Spleen (tissue), 11 donors: ENCODE measurements around the gene TSKU. TPM values are rescaled to one million over a fixed set of nuclear protein-coding genes. Genes with fewer than 3 reads are reported as not detected.
A peak's percentile ranks its signal among the peaks of the same experiment; 100 is the strongest.

ENCODE experiments used
- DNase-seq: peaks from one replicate; pipeline ENCODE4 v3.0.0-alpha.2; 2020
- H3K27ac ChIP-seq, 8 donors: fragments of 200-600 bp; sonication (generic) in 7 of 8; 1 replicate in 4 of 8; 2 replicates in 4 of 8; pipeline versions ENCODE4 v1.5.0 to v1.8.0; 2016 to 2021; ENCODE audit warnings: inconsistent platforms in 4 of 8, mild to moderate bottlenecking in 4 of 8, moderate library complexity in 1 of 8
- H3K27me3 ChIP-seq, 7 donors: fragments of 200-600 bp; sonication (generic) in 6 of 7; replicated peaks in 1 of 7; 1 replicate in 4 of 7; 2 replicates in 3 of 7; pipeline versions ENCODE4 v1.5.0 to v1.8.0; 2016 to 2021; ENCODE audit warnings: inconsistent platforms in 3 of 7, mild to moderate bottlenecking in 1 of 7
- H3K36me3 ChIP-seq, 6 donors: fragments of 200-600 bp; sonication (generic) in 5 of 6; 1 replicate in 4 of 6; 2 replicates in 2 of 6; pipeline versions ENCODE4 v1.5.0 to v1.8.0; 2016 to 2021; ENCODE audit warnings: inconsistent platforms in 2 of 6
- H3K4me1 ChIP-seq, 6 donors: fragments of 200-600 bp; sonication (generic) in 5 of 6; 1 replicate in 3 of 6; 2 replicates in 3 of 6; pipeline versions ENCODE4 v1.5.0 to v1.8.0; 2016 to 2021; ENCODE audit warnings: inconsistent platforms in 3 of 6
- H3K4me3 ChIP-seq, 8 donors: fragments of 200-600 bp; sonication (generic) in 7 of 8; 1 replicate in 4 of 8; 2 replicates in 4 of 8; pipeline versions ENCODE4 v1.5.0 to v1.8.0; 2016 to 2021; ENCODE audit warnings: inconsistent platforms in 4 of 8, mild to moderate bottlenecking in 4 of 8, moderate library complexity in 2 of 8
- H3K9me3 ChIP-seq, 8 donors: fragments of 200-600 bp; sonication (generic) in 7 of 8; 1 replicate in 4 of 8; 2 replicates in 4 of 8; pipeline versions ENCODE4 v1.5.0 to v1.8.0; 2016 to 2021; ENCODE audit warnings: inconsistent platforms in 4 of 8
- POLR2A ChIP-seq, 3 donors: fragments of 450-650 bp; IDR thresholded peaks; one replicate each; pipeline ENCODE4 v1.5.1; 2017; ENCODE audit warnings: antibody characterized with exemption in 3 of 3, mild to moderate bottlenecking in 1 of 3
- POLR2AphosphoS5 ChIP-seq, 3 donors: sonication (generic); formaldehyde crosslinking; IDR thresholded peaks; one replicate each; pipeline ENCODE4 v1.5.1; 2017; ENCODE audit warnings: antibody characterized with exemption in 3 of 3
- WGBS, 5 donors: extraction: QIAGEN DNeasy Blood & Tissue Kit in 3 of 5; methylation state at CpG; one replicate each; pipeline versions ENCODE4 v1.1.5 to v1.1.7; 2013 to 2018; 5-methylcytosine and 5-hydroxymethylcytosine counted together
- intact Hi-C: fragments of 100-400 bp; cut with DNase I; formaldehyde crosslinking; loops from one replicate; pipeline ENCODE4 v1.15.0; 2023; ENCODE audit warnings: low total_unique reads
- polyA plus RNA-seq, 3 donors: library from polyadenylated mRNA; stranded (reverse); fragments of 200-250 nt; gene quantifications; one replicate each; pipeline ENCODE4 v1.2.1, GENCODE V29; 2013
- total RNA-seq, 7 donors: library from RNA; depleted of rRNA in 3 of 7; stranded (reverse); fragments of >200 nt in 3 of 7; fragmentation: NEBNext Ultra II Directional in 4 of 7; extraction: Animal tissue kit (Norgen Biotek cat#: 25700) in 4 of 7; gene quantifications; one replicate each; pipeline versions ENCODE4 v1.1.0 to v1.2.1, GENCODE V29; 2016 to 2021
- TF ChIP-seq, protein P1 (sequence below), 11 experiments: fragments of 200-600 bp in 7 of 11; fragments of 450-650 bp in 4 of 11; sonication (generic) in 4 of 11; IDR thresholded peaks in 8 of 11; conservative IDR thresholded peaks in 3 of 11; 1 replicate in 7 of 11; 2 replicates in 4 of 11; pipeline versions ENCODE4 v1.4.0 to v1.8.0; 2016 to 2021; ENCODE audit warnings: antibody characterized with exemption in 11 of 11, inconsistent platforms in 4 of 11, mild to moderate bottlenecking in 1 of 11
- donor health status: healthy with polysubstance abuse.
- donor health status: DM: no; HTN: no; CAD: no; lungs with moderate emphysema.
- donor health status: DM: no; HTN: no; CAD: no.
- donor health status: Bipolar disorder and iron deficiency.
- donor health status: healthy.
- donor health status: DM: no; HTN: no; CAD: no.
- donor health status: DM: yes; HTN: yes; CAD: no.

The TSKU gene
- total and polyA plus RNA-seq, 10 donors: 1.1 to 18.6 (median 11.4) TPM

DNA sequence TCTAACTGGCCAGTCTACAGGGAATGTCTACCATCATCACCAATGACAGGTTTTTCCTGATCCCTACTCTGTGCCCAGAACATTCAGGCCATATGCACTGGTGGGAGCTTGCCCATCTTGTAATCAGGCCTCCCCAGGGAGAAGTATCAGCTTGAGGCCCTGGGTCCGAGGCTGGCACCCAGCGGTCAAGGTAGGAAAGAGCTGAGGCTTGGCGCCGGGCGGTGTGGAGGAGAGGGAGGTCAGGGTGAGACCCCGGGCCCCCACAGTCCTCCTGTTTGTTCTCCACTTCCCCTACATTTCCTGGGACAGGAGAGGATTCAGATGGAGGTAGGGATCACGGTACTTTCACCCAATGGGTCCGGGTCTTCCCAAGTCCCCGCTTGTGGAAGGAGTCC is 15.5 kb downstream of the TSKU start:
- H3K4me3 ChIP-seq: peak overlapping the region in 5 of 8 donors; percentile 26 to 64 (median 33)
- TF ChIP-seq, protein P1, sequence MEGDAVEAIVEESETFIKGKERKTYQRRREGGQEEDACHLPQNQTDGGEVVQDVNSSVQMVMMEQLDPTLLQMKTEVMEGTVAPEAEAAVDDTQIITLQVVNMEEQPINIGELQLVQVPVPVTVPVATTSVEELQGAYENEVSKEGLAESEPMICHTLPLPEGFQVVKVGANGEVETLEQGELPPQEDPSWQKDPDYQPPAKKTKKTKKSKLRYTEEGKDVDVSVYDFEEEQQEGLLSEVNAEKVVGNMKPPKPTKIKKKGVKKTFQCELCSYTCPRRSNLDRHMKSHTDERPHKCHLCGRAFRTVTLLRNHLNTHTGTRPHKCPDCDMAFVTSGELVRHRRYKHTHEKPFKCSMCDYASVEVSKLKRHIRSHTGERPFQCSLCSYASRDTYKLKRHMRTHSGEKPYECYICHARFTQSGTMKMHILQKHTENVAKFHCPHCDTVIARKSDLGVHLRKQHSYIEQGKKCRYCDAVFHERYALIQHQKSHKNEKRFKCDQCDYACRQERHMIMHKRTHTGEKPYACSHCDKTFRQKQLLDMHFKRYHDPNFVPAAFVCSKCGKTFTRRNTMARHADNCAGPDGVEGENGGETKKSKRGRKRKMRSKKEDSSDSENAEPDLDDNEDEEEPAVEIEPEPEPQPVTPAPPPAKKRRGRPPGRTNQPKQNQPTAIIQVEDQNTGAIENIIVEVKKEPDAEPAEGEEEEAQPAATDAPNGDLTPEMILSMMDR (IDR thresholded peaks at IDR 0.05 in 8 of 11, conservative IDR thresholded peaks at IDR 0.05 in 3 of 11): no peak
- no peak for TF ChIP-seq POLR2A (IDR thresholded peaks at IDR 0.05)
- TF ChIP-seq POLR2AphosphoS5 (IDR thresholded peaks at IDR 0.05): no peak
- intact Hi-C loops: loop anchor here (2.0 kb wide), 1 partner anchor 64 kb away; no protein-coding TSS in a partner anchor
- DNase-seq: peak; percentile 74
- H3K9me3 ChIP-seq: no peaks in the 10 kb centered on the region
- peaks cover 0 to 6% (median 0%) of the 10 kb centered on the region in 7 donors for H3K27me3 ChIP-seq
- H3K36me3 ChIP-seq: peaks cover 0 to 15% (median 3%) of the 10 kb centered on the region in 6 donors
- WGBS, 5 donors: 64 to 80% (median 70%) methylated on average over 9 of the region's 9 CpGs
- peaks cover 9 to 30% (median 16%) of the 10 kb centered on the region in 6 donors for H3K4me1 ChIP-seq
- H3K27ac ChIP-seq: peak overlapping the region in 6 of 8 donors; percentile 29 to 70 (median 64)

DNA sequence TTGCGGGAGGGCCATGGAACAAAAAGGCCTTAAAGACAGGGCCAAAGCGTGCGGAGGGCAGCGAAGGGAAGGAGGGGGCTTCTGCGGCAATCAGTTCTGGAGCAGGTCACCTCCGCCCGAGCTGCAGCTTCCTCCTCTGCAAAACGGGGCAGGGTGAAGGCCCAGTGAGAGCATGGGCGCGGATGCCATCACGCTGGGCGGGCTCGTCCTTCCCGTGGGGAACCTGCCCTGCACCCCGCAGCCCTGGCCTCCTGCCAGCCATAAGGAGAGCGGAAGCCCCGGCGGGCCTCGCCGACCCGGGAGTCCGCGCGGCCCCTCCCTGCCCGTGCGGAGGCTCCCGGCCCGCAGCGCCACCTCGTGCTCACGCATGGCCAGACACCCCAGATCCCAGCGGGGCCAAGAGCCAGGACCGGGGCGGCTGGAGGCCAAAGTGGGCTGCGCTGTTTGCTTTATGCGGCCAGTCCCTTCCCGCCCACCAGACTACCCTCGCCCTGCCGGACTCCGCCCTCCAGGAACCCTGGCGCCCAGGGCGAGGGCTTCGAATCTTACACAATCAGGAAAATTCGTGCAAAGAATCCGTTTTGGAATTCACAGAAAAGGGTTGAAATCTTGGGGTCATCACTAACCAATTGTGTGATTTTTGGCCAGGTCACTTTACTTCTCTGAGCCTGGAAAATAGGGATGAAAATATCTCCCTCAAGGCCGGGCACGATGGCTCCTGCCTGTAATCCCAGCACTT is 16.1 kb downstream of the TSKU start:
- no peak for TF ChIP-seq POLR2A (IDR thresholded peaks at IDR 0.05)
- peak; percentile 78 to 91 (median 84) for TF ChIP-seq POLR2AphosphoS5 (IDR thresholded peaks at IDR 0.05)
- TF ChIP-seq, protein P1 (IDR thresholded peaks at IDR 0.05 in 8 of 11, conservative IDR thresholded peaks at IDR 0.05 in 3 of 11): peak; percentile 80 to 97 (median 94)
- peak overlapping the region in 6 of 8 donors; percentile 26 to 64 (median 31) for H3K4me3 ChIP-seq
- H3K27ac ChIP-seq: peak overlapping the region in 6 of 8 donors; percentile 29 to 70 (median 64)
- DNase-seq: peak; percentile 95
- intact Hi-C loops: loop anchor here (2.0 kb wide), 1 partner anchor 64 kb away; no protein-coding TSS in a partner anchor
- peaks cover 0 to 12% (median 0%) of the 10 kb centered on the region in 7 donors for H3K27me3 ChIP-seq
- peaks cover 0 to 15% (median 3%) of the 10 kb centered on the region in 6 donors for H3K36me3 ChIP-seq
- peaks cover 9 to 25% (median 16%) of the 10 kb centered on the region in 6 donors for H3K4me1 ChIP-seq
- H3K9me3 ChIP-seq: no peaks in the 10 kb centered on the region
- 6 to 9% (median 6%) methylated on average over 43 to 47 of the region's 47 CpGs for WGBS, 5 donors

DNA sequence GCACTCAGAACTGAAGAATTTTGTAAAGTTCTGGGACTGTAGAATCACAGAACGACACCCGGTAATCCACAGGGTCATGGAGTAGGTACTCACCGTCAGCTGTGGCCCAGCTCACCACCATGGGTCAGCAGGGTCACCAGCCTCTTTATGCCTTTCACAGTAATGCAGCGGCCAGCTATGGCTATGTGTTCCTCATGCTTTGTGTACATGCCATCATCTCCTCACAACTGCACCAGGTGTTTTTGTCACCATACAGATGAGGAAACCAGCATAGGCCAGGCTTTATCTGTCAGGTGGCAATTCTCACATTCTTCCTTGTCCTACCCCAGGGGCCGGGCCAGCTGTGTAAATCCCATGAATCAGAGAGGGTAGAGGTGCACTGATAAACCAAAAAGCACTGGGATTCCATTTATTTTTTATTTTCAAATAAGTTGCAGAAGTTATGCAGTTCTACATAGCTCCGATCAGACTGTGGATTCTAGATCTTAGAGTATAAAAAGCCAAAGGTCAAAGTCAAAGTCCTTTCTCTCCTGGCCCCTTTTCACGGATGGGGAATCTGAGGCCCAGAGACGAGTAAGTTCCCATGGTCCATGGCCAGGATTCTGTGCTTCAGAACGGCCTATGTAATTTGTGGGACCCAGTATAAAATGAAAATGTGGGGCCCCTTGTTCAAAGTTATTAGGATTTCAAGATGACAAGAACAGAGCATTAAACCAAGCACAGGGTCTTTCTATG is 17.5 kb downstream of the TSKU start:
- WGBS, 5 donors: 87 to 95% (median 93%) methylated on average over 8 to 9 of the region's 9 CpGs
- TF ChIP-seq POLR2AphosphoS5 (IDR thresholded peaks at IDR 0.05): no peak
- TF ChIP-seq, protein P1 (IDR thresholded peaks at IDR 0.05 in 8 of 11, conservative IDR thresholded peaks at IDR 0.05 in 3 of 11): no peak
- no peak for TF ChIP-seq POLR2A (IDR thresholded peaks at IDR 0.05)
- DNase-seq: peak; percentile 14

More for the DNA sequence above, 17.5 kb downstream of the TSKU start:
- H3K4me1 ChIP-seq: peaks cover 9 to 25% (median 16%) of the 10 kb centered on the region in 6 donors
- intact Hi-C loops: no loop called here
- no peak overlapping the region for H3K27ac ChIP-seq
- no peak overlapping the region for H3K4me3 ChIP-seq
- peaks cover 0 to 14% (median 3%) of the 10 kb centered on the region in 6 donors for H3K36me3 ChIP-seq
- peaks cover 0 to 25% (median 0%) of the 10 kb centered on the region in 7 donors for H3K27me3 ChIP-seq
- no peaks in the 10 kb centered on the region for H3K9me3 ChIP-seq
